ENCODE data around the gene OSBPL3.

DNA sequence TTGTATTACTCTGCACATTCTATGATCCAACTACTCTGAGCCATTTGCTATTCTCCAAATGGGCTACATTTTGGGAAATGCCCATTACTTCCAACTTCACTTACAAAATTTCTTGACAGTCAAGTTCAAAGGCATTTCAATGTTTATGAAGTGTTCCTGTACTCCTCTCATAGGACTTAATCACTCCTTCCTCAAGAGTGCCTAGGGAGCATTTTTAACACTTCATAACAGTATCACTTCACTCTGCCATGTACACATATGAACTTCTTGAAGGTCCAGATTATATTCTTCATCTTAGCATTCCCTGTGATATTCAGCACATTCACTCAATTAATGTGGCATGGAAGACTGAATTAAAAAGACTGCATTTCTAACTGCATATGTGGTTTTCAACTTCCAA is 21.6 kb downstream of the OSBPL3 start:
- TF ChIP-seq, protein P1, sequence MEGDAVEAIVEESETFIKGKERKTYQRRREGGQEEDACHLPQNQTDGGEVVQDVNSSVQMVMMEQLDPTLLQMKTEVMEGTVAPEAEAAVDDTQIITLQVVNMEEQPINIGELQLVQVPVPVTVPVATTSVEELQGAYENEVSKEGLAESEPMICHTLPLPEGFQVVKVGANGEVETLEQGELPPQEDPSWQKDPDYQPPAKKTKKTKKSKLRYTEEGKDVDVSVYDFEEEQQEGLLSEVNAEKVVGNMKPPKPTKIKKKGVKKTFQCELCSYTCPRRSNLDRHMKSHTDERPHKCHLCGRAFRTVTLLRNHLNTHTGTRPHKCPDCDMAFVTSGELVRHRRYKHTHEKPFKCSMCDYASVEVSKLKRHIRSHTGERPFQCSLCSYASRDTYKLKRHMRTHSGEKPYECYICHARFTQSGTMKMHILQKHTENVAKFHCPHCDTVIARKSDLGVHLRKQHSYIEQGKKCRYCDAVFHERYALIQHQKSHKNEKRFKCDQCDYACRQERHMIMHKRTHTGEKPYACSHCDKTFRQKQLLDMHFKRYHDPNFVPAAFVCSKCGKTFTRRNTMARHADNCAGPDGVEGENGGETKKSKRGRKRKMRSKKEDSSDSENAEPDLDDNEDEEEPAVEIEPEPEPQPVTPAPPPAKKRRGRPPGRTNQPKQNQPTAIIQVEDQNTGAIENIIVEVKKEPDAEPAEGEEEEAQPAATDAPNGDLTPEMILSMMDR (IDR thresholded peaks at IDR 0.05): no peak
- TF ChIP-seq POLR2AphosphoS5 (IDR thresholded peaks at IDR 0.05) (no peak), POLR2A (IDR thresholded peaks at IDR 0.05) (no peak)
